Measurements from ENCODE around the gene IRX2.

GRCh38 chr5:2782658-2783057, 31.2 kb upstream of the IRX2 start:
- no peak for TF ChIP-seq CTCF (IDR thresholded peaks at IDR 0.05)
- no peak for TF ChIP-seq POLR2AphosphoS5 (IDR thresholded peaks at IDR 0.05)

Data from transverse colon (tissue), 4 donors.